GM19455 (cell line): ENCODE measurements around the gene DRD4.

Source experiments
- ATAC-seq: cut with Tn5 transposase; IDR thresholded peaks from one replicate; pipeline ENCODE4 v1.9.1; 2021; ENCODE audit not compliant: unreplicated experiment

DRD4 gene

GRCh38 chr11:620935-621814, 15.9 kb upstream of the DRD4 start:
- no peak for ATAC-seq

GRCh38 chr11:621838-622237, 15.2 kb upstream of the DRD4 start:
- no peak for ATAC-seq

- no peak for ATAC-seq
Measured at GRCh38 chr11:623349-623869, 13.7 kb upstream of the DRD4 start.

GRCh38 chr11:623999-624704, 12.9 kb upstream of the DRD4 start:
- no peak for ATAC-seq

- no peak for ATAC-seq
Measured at GRCh38 chr11:624705-625635, 12.1 kb upstream of the DRD4 start, which contains the start of gene CDHR5. Gene CDHR5 (minus strand): TSS chr11:624955. CDS start chr11:624902, 53 bp downstream.

- ATAC-seq, result no peak
Measured at GRCh38 chr11:625636-626268, 11.3 kb upstream of the DRD4 start.

- ATAC-seq, result no peak
Measured at GRCh38 chr11:626475-627307, 10.4 kb upstream of the DRD4 start, which contains the start of gene SCT. Gene SCT (minus strand): TSS chr11:627181. CDS start chr11:627143, 38 bp downstream.

GRCh38 chr11:627308-627576, 9.8 kb upstream of the DRD4 start:
- no peak for ATAC-seq

- ATAC-seq, result no peak
Measured at GRCh38 chr11:628056-628455, 9.0 kb upstream of the DRD4 start.

- no peak for ATAC-seq
Measured at GRCh38 chr11:629237-629583, 7.9 kb upstream of the DRD4 start.

- no peak for ATAC-seq
Measured at GRCh38 chr11:630871-631270, 6.2 kb upstream of the DRD4 start.

- ATAC-seq, result no peak
Measured at GRCh38 chr11:635945-636510, 1.0 kb upstream of the DRD4 start.

GRCh38 chr11:637333-637592, 194 bp downstream of the DRD4 start:
- ATAC-seq, result no peak

GRCh38 chr11:637593-638521, 788 bp downstream of the DRD4 start:
- no peak for ATAC-seq

- no peak for ATAC-seq
Measured at GRCh38 chr11:638631-639331, 1.7 kb downstream of the DRD4 start.

- no peak for ATAC-seq
Measured at GRCh38 chr11:639332-639955, 2.4 kb downstream of the DRD4 start.

- no peak for ATAC-seq
Measured at GRCh38 chr11:640021-640706, 3.1 kb downstream of the DRD4 start.
